Left lobe of liver (tissue), 2 donors: Measurements from ENCODE around the gene CHMP2A. TPM values are rescaled to one million over a fixed set of nuclear protein-coding genes. Genes with fewer than 3 reads are reported as not detected.
A peak's percentile ranks its signal among the peaks of the same experiment; 100 is the strongest.
"Not testable (repeated sequence)": the region's sequence is repeated elsewhere in the genome, so short reads cannot be mapped to it uniquely, and the experiment has no call there.

Experiments
- ATAC-seq: fragments of 200-7000 bp; cut with Tn5 transposase; one replicate; pipeline ENCODE4 v1.9.1; 2020; ENCODE audit warnings: mild to moderate bottlenecking, moderate library complexity
- DNase-seq: peaks from one replicate; pipeline ENCODE4 v3.0.0-alpha.2; 2020; ENCODE audit warnings: low spot score
- total RNA-seq: library from RNA; stranded (reverse); gene quantifications from one replicate; pipeline ENCODE4 v1.2.1, GENCODE V29; 2021
- donor health status: DM: no; HTN: no; CAD: no; lungs with moderate emphysema.
- donor health status: DM: no; HTN: yes; CAD: no.

CHMP2A gene
- total RNA-seq = 73.4 TPM

GRCh38 chr19:58554494-58555368 lies at the start of gene CHMP2A:
CHMP2A (minus strand) TSS chr19:58555105; CDS start chr19:58554212, 893 bp downstream.
- DNase-seq (peak; percentile 98), ATAC-seq (peak; percentile 46)

- ATAC-seq = no peak
- no peak for DNase-seq
Observed at GRCh38 chr19:58586133-58586765, 31.3 kb upstream of the CHMP2A start.

- DNase-seq (no peak), ATAC-seq (no peak)
Observed at GRCh38 chr19:58585442-58586132, 30.7 kb upstream of the CHMP2A start.

GRCh38 chr19:58584498-58585441 lies 29.9 kb upstream of the CHMP2A start:
- DNase-seq (no peak), ATAC-seq (no peak)

- ATAC-seq (no peak), DNase-seq (no peak)
Observed at GRCh38 chr19:58582985-58583384, 28.1 kb upstream of the CHMP2A start.

GRCh38 chr19:58581227-58582141 lies 26.6 kb upstream of the CHMP2A start:
- peak; percentile 67 for DNase-seq
- peak; percentile 80 for ATAC-seq

- no peak for ATAC-seq
- DNase-seq = no peak
Observed at GRCh38 chr19:58579473-58580142, 24.7 kb upstream of the CHMP2A start.

GRCh38 chr19:58578012-58578925 lies 23.4 kb upstream of the CHMP2A start:
- ATAC-seq = no peak
- peak; percentile 44 for DNase-seq

GRCh38 chr19:58577581-58577980 lies 22.7 kb upstream of the CHMP2A start:
- DNase-seq, ATAC-seq: not testable (repeated sequence)

GRCh38 chr19:58575183-58576041 lies 20.5 kb upstream of the CHMP2A start:
- peak; percentile 92 for DNase-seq
- peak; percentile 72 for ATAC-seq

- ATAC-seq (no peak), DNase-seq (no peak)
Observed at GRCh38 chr19:58573658-58574164, 18.8 kb upstream of the CHMP2A start.

- peak; percentile 99 for DNase-seq
- peak; percentile 75 for ATAC-seq
Observed at GRCh38 chr19:58572818-58573657, 18.1 kb upstream of the CHMP2A start, which contains the start of gene MZF1. MZF1 (minus strand) TSS chr19:58573335; CDS start chr19:58571389, 1,946 bp downstream.

GRCh38 chr19:58572026-58572817 lies 17.3 kb upstream of the CHMP2A start:
- DNase-seq (no peak), ATAC-seq (no peak)

- ATAC-seq = no peak
- peak; percentile 43 for DNase-seq
Observed at GRCh38 chr19:58571575-58571947, 16.7 kb upstream of the CHMP2A start.
